ENCODE data around the gene DLG2. TPM values are rescaled to one million over a fixed set of nuclear protein-coding genes. Genes with fewer than 3 reads are reported as not detected.

DLG2 gene
- total and polyA plus RNA-seq, 9 of the 15 experiments (the other 6 are each of a cell fraction or from before 2014, with no cell fraction given) = 0.52 to 1.6 (median 0.95) TPM

GRCh38 chr11:83600661-83601060 is 2026.5 kb downstream of the DLG2 start:
- Histone ChIP-seq H3K27ac (ENCODE audit: extremely low read depth, low read depth, low read length) (no peak overlapping the region), H3K9me1 (ENCODE audit: control insufficient read depth, insufficient read depth, low read length) (no peaks in the 10 kb centered on the region), H3K9ac (ENCODE audit: insufficient read depth in 1 of 2, low read depth in 2 of 2, low read length in 2 of 2) (no peak overlapping the region), H4K20me1 (replicated peaks; ENCODE audit: control insufficient read depth, insufficient read depth, low read length) (no peaks in the 10 kb centered on the region), H3K79me2 (ENCODE audit: control insufficient read depth, insufficient read depth, low read length) (no peaks in the 10 kb centered on the region), H3K4me2 (ENCODE audit: insufficient read depth, low read length) (no peak overlapping the region), H3K36me3 (ENCODE audit: control insufficient read depth, insufficient read depth, low read length) (no peaks in the 10 kb centered on the region), H3K4me1 (replicated peaks in 1 of 2; ENCODE audit: control insufficient read depth in 2 of 2, insufficient read depth in 2 of 2, low read length in 2 of 2) (no peaks in the 10 kb centered on the region), H3K27me3 (ENCODE audit: control insufficient read depth in 2 of 2, insufficient read depth in 2 of 2, low read length in 2 of 2) (no peaks in the 10 kb centered on the region), H3K4me3 (no peak overlapping the region), H3K9me3 (replicated peaks; ENCODE audit: control insufficient read depth, insufficient read depth, low read depth, low read length) (no peaks in the 10 kb centered on the region), H2AFZ (ENCODE audit: low read depth, low read length) (no peak overlapping the region)
- BruUV-seq (replicated peaks) = no TSS peak
- WGBS (ENCODE audit: insufficient coverage, low coverage, missing lambda C conversion rate) = 0% methylated on average over 1 of the region's 1 CpG
- intact Hi-C loops (cut with micrococcal nuclease) = no loop called here
- POLR2A ChIA-PET = no interaction called here
- no peak for TF ChIP-seq SREBF2 (CRISPR knock-in tag; IDR thresholded peaks at IDR 0.05)
- no peak for TF ChIP-seq ARHGAP35 (IDR thresholded peaks at IDR 0.05; ENCODE audit: partially characterized antibody)
- no peak for TF ChIP-seq ZNF518B (CRISPR knock-in tag; IDR thresholded peaks at IDR 0.05)
- TF ChIP-seq MXD1 (CRISPR knock-in tag; IDR thresholded peaks at IDR 0.05; ENCODE audit: borderline replicate concordance, poor library complexity, severe bottlenecking) = no peak
- no peak for TF ChIP-seq HDAC8 (tag; IDR thresholded peaks at IDR 0.05)
- DNase-seq (ENCODE audit: extremely low read depth in 1 of 4, low spot score in 3 of 4) (no peak), FAIRE-seq (no peak), ATAC-seq (no peak)
- in situ Hi-C loops (cut with MboI) = no loop called here
- CTCF ChIA-PET (ENCODE audit: low intra/inter-chr PET ratio) = no interaction called here

Data from K562 (cell line).